Activated CD4-positive, CD25-positive, alpha-beta regulatory T cell treated with anti-CD3 and anti-CD28 coated beads, Interleukin-2, amount 50 U/mL, for 16 hours (primary cell): ENCODE data around the gene SNCB.
A peak's percentile ranks its signal among the peaks of the same experiment; 100 is the strongest.

ENCODE experiments used
- DNase-seq: peaks from one replicate; pipeline ENCODE4 v3.0.0-alpha.2; 2020; ENCODE audit warnings: low read depth, low spot score

Gene SNCB

DNA sequence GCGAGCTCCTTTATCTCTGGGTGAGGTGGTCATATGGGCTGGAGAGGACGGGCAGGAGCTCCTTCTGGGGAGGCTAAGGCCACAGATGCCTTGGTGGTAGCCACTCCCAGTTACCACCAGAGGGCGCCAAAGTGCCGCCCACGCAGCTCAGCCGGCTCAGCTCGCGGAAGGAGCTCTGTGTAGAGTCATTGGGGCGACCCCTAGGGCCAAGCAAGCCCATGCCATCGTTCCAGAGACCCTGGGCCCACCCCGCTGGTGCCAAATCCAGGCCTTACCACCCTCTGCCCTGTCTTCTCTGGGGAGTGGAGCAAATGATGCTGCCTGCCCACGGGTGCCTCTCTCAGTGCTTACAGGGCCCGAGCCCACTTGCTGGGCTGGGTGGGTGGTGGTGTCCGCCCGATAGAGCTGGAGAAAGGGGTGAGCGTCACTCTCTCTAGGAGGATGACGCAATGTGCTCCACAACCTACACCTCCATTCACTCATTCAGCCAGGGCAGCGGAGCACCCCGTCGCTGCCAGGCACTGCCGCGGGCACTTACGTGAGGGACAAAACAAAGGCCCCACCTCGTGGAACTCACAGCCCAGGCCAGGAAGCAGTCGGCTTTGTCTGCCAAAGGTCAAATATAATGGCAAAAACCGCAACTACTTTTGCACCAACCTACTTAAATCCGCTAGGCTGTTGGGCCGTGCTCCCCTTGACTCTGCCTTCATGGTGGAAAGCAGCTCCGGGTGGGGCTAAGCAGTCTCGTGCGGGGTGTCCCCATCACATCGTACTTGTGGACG, 30.7 kb upstream of the SNCB start:
- peak; percentile 69 for DNase-seq

DNA sequence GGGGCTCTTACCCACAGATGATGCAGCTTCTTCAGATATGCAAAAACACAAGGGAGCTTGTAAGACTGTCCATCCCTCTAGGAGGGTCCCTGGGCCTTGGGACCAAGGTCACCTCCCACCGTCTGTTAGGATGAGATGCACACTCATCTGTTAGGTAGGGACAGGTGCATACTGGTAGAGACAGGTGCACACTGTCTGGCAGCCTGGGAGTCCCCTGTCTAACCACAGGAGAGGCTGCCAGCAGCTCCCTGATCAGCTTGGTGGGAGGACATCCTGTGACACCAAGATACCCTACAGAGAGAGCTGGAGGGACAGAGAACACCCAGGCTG, 30.2 kb upstream of the SNCB start:
- no peak for DNase-seq

DNA sequence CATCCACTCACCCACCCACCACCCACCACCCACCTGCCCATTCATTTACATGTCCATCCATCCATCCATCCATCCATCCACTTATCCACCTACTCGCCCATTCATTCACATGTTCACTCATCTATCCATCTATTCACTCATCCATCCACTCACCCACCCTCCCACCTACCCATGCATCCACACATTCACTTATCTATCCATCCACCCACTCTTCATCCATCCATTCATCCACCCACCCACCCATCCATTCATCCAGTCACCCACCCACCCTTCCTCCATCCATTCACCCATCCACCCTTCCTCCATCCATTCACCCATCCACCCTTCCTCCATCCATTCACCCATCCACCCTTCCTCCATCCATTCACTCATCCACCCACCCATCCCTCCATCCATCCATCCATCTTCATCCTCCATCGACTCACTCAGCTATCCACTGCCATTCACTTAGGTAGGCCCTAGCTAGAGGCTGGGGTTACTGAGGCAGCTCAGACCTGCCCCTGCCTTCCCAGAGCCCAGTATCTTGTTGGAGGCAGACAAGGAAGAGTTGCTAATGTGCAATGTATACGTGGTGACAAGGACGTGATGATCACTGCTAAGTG, 29.6 kb upstream of the SNCB start:
- DNase-seq: no peak

DNA sequence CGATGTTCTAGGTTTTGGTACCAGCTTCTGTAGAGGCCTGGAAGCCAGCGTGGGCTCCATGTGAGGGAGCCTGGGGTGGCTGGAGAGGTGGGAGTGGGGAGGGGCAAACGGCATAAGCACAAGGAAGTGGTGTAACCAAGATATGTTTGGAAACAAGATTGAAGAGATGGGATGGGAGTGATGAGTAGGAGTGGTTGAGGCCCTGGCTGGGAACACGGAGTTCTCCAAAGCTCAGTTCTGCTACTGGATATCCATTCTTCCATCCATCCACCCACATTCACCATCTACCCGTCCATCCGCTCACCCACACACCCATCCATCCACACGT, 29.1 kb upstream of the SNCB start:
- DNase-seq: no peak

DNA sequence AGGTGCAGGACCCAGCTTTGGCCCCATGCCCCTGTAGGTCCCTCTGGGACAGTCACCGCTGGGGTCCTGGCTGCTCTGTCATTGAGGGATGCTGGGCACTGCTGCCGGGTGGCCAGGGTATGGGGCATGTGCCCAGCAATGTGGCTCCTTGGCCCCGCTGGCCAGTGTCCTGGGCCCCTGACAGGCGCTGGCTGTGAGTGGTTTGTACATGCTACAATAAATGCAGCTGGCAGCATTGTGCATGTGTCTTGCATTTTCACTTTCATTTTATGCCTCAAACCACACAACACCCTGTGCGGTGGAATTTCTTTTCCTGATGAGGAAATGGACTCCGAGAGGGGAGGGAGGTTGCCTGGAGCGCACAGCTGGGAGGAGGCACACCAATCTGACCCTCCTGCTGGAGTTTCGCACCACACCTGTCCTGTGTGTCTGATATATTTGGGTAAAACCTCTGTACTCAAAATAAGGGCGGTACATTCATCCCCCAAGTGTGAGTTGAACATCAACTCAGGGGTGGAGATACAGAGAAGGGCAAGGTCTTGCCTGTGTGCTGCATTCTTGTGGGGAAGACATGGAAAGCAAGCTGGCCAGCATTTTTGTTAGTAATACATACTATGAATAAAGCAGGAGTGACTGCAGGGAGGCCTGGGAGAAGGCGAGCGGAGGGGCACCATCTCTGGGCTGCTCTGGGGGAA, 28.6 kb upstream of the SNCB start:
- no peak for DNase-seq

DNA sequence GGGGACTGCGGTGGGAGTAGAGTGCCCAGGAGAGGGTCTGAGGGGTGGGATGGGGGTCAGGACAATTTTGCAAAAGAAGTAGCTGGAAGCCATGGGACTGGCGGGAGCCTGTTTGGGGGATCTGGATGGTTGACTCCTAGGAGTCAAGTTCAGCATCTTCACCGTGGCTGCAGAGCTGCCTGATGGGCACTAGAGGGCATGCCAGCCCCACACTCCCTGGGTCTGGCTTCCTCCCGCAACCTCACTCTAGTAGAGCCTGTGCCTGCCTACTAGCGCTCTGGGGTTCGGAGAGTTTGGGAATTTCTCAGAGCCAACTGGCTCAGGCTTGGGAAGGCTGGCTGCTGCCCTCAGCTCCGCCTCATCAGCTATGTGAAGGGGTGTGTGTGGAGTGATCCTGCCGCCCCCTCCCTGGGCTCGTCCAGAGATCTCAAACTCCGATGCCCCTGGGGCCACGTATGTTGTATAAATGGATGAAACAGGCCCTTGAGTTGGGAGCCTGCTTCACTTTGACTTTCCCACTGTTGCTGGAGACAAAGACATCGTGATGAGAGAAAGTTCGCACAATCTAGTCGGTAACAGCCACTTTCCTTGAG, 27.8 kb upstream of the SNCB start:
- DNase-seq: peak; percentile 21

DNA sequence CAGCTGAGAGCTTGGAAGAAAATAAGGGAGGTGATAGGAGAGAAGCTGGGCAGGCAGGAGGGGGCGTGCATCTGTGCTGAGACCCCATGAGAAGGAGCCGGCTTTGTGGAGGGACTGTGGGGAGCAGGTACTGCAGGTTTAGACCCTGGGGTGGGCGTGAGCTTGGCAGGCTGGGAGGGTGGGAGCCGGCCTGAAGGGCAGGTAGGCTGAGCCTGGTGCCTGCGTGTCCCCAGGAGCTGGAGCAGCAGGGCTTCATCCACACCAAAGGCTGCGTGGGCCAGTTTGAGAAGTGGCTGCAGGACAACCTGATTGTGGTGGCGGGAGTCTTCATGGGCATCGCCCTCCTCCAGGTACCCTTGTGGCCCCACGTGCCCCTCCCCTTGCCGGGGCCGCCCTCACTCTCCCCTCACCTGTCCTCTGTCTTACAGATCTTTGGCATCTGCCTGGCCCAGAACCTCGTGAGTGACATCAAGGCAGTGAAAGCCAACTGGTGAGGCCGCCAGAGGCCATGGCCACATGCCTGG, 26.2 kb upstream of the SNCB start:
- no peak for DNase-seq

DNA sequence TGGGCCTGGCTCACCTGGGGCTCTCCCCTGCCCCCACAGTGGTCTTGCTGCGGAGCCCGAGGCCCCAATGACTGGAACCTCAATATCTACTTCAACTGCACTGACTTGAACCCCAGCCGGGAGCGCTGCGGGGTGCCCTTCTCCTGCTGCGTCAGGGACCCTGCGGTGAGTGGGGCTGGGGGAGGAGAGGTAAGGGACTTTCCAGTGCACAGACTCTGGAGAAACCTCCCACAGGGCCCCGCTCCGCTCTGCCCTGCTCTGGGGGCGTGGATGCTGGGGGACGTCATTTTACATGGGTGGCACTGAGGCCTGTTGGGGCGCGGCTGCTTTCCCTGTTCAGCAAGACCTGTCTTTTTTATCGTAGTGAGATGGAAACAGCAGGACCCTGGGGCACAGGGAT, 24.5 kb upstream of the SNCB start:
- no peak for DNase-seq

DNA sequence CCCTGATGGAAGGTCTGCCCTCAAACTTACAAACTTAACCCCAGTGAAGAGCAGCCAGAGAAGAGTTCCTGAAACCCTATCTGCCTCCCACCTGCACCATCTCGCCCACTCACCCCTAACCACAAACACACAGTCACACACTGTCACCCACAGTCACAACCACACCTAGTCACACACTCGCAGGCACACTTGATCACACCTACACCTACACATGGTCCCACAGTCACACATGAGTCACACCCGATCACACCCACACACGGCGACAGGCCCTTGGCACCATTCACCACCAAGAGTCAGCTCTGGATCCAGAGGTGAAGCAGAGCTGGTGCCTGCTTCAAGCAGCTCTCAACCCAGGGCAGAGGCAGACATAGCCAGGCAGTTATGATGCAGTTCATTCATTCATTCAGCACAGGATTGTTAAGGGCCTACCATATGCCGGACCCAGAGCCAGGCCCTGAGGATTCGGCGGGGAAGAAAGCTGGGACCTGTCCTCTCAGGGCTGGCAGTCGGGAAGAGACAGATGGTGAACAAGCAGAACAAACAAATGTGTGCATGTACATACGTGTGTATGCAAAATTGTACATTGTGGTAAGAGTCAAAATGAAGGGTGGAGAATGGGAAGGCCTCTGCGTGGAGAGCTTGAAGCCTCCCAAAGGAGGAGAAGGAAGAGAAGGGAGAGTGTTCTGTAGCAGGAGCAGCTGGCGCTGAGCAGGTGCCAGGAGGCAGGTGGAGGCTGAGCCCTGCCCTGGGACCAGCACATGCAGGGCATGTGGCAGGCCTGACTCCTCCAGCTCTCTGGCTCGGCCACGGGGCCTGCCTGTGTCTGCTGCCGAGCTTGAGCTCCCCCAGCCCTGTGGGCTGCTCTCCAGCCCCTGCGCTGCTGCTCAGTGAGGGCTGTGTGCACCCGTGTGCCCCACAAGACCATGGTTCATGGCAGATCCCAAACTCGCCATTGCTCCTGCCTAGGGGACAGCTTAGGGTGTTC, 23.4 kb upstream of the SNCB start:
- peak; percentile 62 for DNase-seq

DNA sequence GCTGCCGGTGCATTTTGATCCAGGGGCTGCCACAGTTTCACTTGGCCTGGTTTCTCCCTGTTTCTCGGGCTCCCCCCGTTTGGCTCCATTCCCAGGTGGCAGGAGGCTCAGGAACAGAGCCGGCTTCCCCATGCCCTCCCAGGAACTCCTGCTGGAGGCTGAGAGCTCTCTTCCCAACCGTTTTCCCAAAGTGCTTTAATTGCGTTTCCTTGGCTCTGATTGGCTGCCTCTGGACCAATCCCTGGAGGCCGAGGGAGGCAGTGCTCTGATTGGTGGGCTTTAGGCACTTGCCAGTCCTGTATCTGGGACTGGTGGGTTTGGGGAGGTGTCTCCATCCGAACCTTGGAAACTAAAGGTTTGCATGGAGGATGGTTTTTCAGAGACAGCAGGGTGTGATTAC, 21.8 kb upstream of the SNCB start:
- DNase-seq: no peak

DNA sequence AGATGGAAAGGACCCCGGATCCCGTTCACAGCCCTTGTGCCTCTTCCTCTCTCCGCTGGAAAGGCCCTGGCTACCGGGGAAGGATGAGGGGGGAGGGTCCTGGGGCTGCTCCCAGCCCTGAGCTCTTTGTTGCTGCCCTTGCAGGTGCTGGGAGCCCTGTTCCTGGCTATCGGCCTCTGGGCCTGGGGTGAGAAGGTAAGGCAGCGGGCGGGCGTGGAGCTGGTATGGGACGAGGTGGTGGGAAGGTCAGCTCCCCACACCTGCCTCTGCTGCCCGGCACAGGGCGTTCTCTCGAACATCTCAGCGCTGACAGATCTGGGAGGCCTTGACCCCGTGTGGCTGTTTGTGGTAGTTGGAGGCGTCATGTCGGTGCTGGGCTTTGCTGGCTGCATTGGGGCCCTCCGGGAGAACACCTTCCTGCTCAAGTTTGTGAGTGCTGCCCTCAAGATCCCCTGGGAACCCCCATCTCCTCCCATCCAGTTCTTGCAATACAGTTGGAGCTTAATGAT, 21.2 kb upstream of the SNCB start:
- no peak for DNase-seq

DNA sequence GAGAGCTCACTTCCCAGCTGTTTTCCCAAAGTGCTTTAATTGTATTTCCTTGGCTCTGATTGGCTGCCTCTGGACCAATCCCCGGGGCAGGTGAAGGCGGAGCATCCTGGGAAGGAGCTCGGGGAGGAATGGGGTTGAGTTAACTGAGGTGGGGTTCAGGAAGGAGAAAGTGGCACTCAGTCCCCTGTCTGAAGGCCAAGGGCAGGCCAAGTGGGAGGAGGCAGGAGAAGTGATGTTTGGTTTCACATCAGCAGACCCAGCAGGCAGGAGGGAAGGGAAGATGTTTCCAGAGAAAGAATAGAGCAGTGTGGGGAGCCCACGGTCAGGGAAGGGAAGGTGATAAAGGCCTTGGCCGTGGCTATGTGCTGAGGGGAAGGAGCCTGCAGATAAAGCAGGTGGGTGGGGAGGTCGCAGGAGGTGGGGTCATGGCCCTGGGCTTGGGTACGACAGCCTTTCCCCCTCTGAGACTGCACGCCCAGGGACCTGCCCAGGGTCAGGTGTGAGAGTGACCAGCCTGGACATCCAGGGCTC, 20.1 kb upstream of the SNCB start:
- no peak for DNase-seq

DNA sequence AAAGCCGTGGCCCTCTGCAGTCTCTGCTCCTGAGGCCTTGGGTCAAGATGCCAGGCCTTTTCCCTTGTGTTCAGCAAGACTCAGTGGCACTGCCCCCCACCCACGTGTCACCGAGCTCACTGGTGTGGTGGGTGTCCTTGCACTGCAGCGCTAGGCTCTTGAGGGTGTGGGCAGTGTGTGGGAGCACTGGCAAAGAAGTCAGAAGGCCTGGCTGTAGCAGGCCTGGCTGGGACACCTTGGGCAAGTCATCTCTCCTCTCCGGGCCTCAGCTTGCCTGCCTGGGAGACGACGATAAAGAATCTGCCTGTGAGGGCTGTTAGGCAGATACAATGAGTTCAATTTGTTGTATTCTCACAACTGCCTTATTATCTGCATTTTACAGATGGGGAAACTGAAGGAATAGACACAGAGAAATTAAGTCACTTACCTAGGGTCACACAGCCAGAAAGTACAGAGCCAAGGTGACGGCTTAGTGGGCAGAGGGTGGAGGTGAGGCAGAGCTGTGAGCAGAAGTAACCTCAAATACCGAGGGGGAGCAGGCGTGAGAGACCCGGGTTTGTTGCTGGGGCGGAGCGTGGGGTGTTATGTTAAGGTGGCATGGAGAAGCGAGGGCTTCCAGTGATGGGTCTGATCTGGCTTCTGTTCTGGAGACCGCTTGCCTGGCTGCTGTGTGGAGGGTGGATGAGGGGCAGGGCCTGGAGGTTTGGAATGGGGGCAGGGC, 18.3 kb upstream of the SNCB start:
- DNase-seq: no peak

DNA sequence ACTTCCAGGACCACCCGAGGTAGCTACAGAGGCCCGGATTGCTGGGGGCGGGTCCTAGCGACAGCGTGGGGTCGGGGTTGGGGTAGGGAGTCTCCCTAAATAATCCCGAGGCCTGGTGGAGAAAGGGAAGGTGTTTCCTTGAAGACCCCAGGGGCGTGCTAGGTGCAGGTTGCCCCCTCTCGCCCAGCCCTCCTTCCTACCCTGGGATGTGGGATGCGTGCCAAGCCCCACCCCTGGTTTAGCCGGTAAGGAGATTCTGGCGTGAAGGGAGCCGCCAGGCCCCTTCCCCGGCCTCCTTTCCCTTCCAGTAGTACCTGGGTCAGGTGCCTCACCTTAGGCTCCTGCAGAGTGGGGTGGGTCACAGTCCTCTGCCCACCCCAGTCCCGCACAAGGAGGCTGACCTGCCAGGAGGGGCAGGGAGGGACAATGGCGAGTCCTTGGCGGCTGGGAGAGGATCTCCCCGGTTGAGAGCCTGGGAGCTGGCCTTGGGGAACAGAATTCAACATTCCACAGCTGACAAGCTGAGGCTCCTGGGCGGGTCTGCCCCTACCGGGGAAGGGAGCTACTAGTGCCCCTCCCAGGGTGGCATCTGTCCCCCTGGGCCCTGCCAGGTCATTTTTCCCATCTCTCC, 17.6 kb upstream of the SNCB start:
- no peak for DNase-seq

DNA sequence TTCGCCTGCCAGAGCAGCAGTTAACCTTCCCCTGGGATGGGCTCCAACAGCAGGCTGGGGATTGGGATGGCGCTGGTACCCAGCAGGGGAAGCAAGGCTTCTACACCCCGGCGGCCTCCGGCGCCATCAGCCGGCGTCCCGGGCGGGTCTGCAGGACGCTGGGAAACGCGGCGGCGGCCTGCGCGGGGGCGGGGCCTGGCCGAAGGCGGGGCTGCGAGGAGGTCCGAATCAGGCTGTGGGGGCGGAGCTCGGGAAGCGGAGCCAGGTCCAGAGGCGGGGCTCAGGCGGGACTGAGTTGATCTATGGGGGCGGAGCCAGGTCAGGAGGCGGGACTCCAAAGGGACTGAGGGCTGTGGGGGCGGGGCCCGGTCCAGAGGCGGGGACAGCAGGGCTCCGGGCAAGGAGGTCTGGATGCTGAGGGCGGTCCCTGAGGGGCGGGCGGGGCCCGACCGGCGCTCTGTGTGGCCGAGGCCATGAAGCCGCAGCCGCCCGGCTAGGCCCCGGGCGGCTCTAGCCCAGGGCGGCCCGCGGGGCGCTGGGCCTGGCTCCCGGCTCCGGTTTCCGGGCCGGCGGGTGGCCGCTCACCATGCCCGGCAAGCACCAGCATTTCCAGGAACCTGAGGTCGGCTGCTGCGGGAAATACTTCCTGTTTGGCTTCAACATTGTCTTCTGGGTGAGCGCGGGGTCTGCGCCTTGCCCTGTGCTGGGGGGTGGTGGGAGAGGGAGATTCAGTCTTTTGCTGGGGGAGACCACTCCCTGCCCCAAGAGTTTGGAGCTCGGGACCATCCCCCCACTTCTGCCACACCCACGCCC, 16.9 kb upstream of the SNCB start, which contains the start of gene TSPAN17:
Gene TSPAN17 (plus strand): TSS at position 455 of the 813 bp plus-strand sequence. CDS start 132 bp downstream, at position 587.
- DNase-seq: peak; percentile 93

DNA sequence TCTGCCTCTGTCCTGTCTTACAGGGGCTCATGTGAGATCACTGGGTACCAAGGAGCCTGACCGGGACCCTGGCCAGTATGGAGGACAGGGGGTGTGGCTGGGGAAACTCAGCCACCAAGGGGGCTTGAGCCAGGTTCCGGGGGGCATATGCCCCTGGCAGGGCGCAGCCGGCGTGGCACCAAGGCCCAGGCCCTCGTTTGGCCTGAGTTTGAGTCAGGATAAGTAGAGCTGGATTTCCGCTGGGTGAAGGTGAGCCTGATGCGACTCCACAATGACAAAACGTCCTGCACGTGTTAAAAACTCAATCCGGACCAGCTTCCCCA, 16.3 kb upstream of the SNCB start:
- DNase-seq: no peak

DNA sequence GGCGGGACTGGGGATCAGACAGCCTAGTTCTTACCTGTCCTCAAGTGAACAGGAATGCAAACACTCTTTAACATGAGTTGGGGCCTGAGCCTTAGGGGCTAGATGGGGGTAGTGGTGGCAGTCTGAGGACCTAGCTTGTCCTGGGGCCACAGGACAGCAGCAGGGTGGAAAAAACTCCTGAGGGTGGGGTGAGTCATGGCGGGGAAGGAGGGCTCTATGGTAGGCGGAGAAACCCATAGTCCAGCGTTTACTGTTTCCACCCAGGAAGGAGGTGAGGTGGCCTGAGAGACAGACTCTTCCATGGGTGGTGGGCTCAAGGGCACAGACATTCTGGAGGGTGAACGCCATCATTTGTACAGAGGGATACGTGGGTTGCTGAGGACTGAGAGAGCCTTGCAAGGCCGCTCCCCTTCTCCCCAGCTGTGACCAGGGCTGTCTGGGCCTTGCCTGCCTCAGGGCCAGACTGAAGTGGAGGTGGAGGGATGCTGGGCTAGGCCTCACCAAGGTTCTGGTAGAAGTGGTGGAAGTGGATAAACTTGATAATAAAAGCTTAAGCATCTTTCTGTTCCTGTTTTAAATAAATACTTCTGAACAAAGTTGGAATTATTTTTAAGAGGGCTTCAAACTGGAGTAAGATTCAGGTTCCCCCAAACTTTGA, 15.8 kb upstream of the SNCB start:
- no peak for DNase-seq

DNA sequence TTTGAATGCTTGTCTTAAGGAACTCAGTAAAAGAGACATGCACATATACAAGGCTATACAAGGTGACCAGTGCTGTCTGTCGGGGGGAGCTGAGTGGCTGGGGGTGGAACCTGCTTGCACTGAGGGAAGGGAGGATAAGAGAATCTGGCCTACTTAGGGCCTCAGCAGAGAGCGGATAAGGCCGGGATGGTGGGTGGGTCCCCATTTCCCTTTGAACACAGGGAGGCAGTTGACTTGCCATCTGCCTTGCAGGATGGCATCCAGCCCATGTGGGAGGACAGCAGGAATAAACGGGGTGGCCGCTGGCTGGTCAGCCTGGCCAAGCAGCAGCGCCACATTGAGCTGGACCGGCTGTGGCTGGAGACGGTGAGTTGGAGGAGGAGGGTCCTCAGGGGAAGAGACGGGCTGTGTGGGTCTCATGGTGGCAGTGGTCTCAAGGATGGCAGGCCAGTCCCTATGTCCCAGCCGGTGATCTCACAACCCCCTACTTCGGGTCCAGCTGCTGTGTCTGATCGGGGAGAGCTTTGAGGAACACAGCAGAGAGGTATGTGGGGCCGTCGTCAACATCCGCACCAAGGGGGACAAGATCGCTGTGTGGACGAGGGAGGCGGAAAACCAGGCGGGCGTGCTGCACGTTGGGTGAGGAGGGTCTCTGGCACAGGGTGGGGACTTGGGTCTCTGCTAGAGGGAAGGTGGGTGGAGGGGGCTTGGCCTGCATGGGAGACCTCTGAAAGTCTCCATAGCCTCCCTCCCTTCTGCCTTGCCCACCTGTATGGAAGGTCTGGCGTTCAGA, 14.7 kb upstream of the SNCB start:
- DNase-seq: no peak
